ENCODE data around the gene IL36G.

The IL36G gene

DNA sequence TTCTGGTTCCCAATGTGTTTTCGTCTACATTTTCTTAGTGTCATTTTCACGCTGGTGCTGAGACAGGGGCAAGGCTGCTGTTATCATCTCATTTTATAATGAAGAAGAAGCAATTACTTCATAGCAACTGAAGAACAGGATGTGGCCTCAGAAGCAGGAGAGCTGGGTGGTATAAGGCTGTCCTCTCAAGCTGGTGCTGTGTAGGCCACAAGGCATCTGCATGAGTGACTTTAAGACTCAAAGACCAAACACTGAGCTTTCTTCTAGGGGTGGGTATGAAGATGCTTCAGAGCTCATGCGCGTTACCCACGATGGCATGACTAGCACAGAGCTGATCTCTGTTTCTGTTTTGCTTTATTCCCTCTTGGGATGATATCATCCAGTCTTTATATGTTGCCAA, 7.3 kb downstream of the IL36G start:
- DNase-seq, result no peak
- no peak for TF ChIP-seq CTCF (IDR thresholded peaks at IDR 0.05; ENCODE audit: low read depth, low read length)

GRCh38 chr2:112989611-112990010, 11.8 kb downstream of the IL36G start:
- H3K36me3 ChIP-seq, result no peaks in the 10 kb centered on the region
- no peak overlapping the region for H3K4me3 ChIP-seq (ENCODE audit: low read depth, low read length)
- no peak for TF ChIP-seq CTCF (IDR thresholded peaks at IDR 0.05; ENCODE audit: low read depth, low read length)
- no peak for DNase-seq
- H3K9me3 ChIP-seq, result no peaks in the 10 kb centered on the region
- no peaks in the 10 kb centered on the region for H3K27me3 ChIP-seq
- H3K4me1 ChIP-seq, result no peaks in the 10 kb centered on the region

More for the DNA sequence above, 7.3 kb downstream of the IL36G start:
- no peaks in the 10 kb centered on the region for H3K4me1 ChIP-seq
- no peak overlapping the region for H3K4me3 ChIP-seq (ENCODE audit: low read depth, low read length)
- H3K36me3 ChIP-seq, result no peaks in the 10 kb centered on the region
- no peaks in the 10 kb centered on the region for H3K9me3 ChIP-seq
- H3K27me3 ChIP-seq, result no peaks in the 10 kb centered on the region

- Histone ChIP-seq H3K27me3 (no peaks in the 10 kb centered on the region), H3K9me3 (no peaks in the 10 kb centered on the region), H3K36me3 (no peaks in the 10 kb centered on the region), H3K4me1 (no peaks in the 10 kb centered on the region), H3K4me3 (ENCODE audit: low read depth, low read length) (no peak overlapping the region)
- DNase-seq, result no peak
- TF ChIP-seq CTCF (IDR thresholded peaks at IDR 0.05; ENCODE audit: low read depth, low read length), result no peak
These were observed 16.0 kb downstream of the IL36G start for GRCh38 chr2:112993831-112994230.

DNA sequence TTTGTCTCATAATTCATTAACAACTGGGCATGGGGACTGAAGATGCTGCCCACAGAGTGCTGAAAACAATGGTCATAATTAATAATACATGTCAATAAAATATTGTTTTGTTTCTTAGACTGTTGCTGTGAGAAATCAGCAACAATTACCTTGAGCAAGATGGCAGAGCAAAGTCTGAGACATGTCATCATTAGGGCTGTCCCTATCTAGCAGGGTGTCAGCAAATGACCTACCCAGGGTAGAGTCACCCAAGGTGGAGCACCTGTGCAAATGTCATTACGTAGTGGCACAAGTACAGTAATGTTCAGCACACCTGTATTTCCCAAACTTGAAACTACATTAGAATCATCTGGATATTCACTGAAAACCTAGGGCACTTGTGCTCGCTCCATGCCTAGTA, 16.8 kb downstream of the IL36G start:
- DNase-seq, result no peak
- H3K27me3 ChIP-seq, result no peaks in the 10 kb centered on the region
- H3K4me1 ChIP-seq, result no peaks in the 10 kb centered on the region
- no peaks in the 10 kb centered on the region for H3K9me3 ChIP-seq
- no peak for TF ChIP-seq CTCF (IDR thresholded peaks at IDR 0.05; ENCODE audit: low read depth, low read length)
- no peak overlapping the region for H3K4me3 ChIP-seq (ENCODE audit: low read depth, low read length)
- no peaks in the 10 kb centered on the region for H3K36me3 ChIP-seq

- H3K36me3 ChIP-seq, result no peaks in the 10 kb centered on the region
- TF ChIP-seq CTCF (IDR thresholded peaks at IDR 0.05; ENCODE audit: low read depth, low read length), result no peak
- H3K9me3 ChIP-seq, result no peaks in the 10 kb centered on the region
- DNase-seq, result no peak
- no peaks in the 10 kb centered on the region for H3K4me1 ChIP-seq
- no peak overlapping the region for H3K4me3 ChIP-seq (ENCODE audit: low read depth, low read length)
- no peaks in the 10 kb centered on the region for H3K27me3 ChIP-seq
These were observed 17.6 kb downstream of the IL36G start for GRCh38 chr2:112995346-112995920.

GRCh38 chr2:112996635-112997034, 18.8 kb downstream of the IL36G start:
- Histone ChIP-seq H3K4me1 (no peaks in the 10 kb centered on the region), H3K4me3 (ENCODE audit: low read depth, low read length) (no peak overlapping the region), H3K27me3 (no peaks in the 10 kb centered on the region), H3K9me3 (no peaks in the 10 kb centered on the region), H3K36me3 (no peaks in the 10 kb centered on the region)
- no peak for TF ChIP-seq CTCF (IDR thresholded peaks at IDR 0.05; ENCODE audit: low read depth, low read length)
- DNase-seq, result no peak

All from BE2C (cell line).